HG02852 (cell line): ENCODE data around the gene ETFA.

Experiments
- ATAC-seq: cut with Tn5 transposase; IDR thresholded peaks from one replicate; pipeline ENCODE4 v1.9.1; 2021; ENCODE audit warnings: mild to moderate bottlenecking, moderate library complexity; ENCODE audit not compliant: unreplicated experiment

ETFA gene

DNA sequence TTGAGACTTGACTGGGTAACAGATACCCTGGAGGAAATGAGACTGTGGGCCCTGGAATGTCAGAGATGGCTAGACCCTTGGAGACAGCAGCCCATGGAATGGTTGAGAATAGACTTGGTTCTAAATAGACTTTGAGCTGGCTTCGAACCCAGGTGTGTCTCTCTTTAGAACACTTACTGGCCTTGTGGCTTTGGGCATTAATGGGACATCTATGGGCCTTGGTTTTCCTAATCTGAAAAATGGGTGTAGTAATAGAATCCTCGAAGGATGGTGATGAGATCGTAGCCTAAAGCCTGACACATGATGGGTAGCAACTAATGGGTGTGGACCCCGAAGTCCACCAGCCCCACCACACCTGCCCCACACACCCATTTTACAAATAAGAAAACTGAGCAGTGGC lies 132.2 kb downstream of the ETFA start:
- no peak for ATAC-seq

- ATAC-seq = no peak
Measured at GRCh38 chr15:76178296-76179000, 132.8 kb downstream of the ETFA start.

DNA sequence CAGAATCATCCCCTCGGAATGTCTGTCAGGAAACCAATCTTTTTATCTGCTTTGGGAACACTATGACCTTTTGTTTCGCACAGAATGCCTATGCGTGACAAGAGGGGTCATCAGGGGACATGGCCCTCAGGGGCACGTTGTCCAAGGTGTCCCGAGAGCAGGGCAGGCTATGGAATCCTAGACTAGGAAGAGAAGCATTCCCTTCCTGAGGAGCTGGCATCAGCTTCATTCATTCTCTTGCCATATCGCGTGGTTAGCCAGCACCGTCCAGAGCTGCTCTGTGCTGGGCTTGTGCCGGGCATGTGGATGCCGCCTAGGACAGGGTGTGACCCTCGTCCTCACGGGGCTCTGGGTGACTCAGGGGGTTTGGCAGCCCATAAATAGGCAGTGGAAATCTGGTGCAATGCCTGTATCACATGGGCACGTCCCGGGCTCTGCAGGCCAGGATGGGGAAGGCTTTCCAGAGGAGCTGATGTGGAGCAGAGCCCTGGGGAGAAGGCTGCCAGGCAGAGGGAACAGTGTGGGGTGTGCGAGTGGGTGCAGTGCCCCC lies 133.7 kb downstream of the ETFA start:
- ATAC-seq = no peak

DNA sequence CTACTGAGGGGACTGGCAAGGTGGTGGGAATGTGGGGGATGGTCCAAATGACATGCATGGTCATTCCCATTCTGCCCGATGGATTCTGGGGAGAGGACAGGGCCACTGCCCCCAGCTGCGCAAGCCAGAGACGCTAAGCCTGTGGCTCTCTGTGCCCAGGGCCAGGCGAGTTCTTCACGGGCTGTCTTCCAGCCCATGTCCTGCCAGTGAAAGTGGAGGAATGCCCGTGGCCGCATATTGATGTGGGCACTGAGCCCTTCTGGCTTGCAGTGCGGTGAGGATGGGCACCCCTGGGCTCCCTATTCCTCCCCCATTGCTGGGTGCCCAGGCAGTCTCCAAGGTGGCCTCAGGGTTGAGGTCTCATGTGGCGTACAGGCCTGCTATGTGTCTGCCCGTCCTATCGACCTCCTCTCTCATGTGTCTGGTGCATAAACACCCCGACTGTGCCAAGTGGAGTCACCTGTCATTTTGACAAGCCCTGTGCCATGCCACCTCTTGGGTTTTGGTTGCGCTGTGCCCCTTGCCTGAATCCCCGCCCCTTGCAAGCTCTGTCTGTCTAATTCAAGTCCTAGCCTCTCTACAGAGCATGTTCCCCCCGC lies 134.7 kb downstream of the ETFA start:
- ATAC-seq = no peak

DNA sequence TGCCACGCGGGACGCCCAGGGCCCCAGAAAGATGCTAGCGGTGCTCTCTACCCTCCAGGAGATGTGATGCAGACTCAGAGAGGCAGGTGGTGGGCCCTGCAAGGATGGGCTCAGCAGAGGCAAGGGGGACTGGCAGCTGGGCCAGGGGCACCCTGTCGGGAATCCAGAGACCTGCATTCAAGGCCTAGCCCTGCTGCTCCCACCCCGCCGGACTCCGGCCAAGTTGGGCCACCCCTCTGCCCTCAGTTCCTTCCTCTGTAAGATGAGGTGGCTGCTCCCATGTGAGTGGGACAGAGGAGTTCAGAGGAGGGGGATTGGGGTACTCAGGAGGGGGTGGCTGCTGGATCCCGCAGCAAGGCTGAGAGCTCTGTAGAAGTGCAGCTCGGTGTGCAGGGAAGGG lies 135.2 kb downstream of the ETFA start:
- ATAC-seq = no peak

DNA sequence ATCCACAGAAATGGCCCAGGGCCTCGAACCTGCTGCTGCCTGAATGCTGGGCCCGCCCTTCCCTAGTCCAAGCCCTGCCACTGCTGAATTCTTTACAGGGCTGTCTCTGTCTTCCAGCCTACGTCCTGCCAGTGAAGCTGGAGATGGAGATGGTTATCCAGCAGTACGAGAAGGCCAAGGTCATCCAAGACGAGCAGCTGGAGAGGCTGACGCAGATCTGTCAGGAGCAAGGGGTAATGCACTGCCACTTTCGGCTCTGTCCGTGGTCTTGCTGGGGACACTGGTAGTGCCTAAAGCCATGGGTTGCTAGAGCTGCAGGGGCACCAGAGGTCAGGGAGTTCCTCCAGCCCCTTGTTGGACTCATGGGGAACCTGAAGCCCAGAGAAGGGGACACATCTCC lies 135.8 kb downstream of the ETFA start:
- no peak for ATAC-seq

DNA sequence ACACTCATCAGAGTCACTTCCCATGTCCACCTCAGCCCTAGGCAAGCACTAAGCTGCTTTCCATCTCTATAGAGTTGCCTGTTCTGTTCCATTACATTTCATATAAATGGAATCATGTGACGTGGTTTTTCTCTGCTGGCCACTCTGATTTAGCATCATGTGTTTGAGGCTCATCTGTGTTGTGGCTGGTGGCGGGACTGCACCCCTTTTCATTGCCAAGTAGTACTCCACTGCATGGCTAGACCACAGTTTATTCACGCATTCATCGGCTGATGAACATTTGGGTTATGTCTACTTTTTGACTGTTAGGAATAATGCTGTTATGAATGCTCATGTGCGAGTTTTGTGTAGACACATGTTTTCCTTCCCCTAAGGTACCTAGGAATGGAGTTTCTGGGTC lies 136.6 kb downstream of the ETFA start:
- no peak for ATAC-seq

DNA sequence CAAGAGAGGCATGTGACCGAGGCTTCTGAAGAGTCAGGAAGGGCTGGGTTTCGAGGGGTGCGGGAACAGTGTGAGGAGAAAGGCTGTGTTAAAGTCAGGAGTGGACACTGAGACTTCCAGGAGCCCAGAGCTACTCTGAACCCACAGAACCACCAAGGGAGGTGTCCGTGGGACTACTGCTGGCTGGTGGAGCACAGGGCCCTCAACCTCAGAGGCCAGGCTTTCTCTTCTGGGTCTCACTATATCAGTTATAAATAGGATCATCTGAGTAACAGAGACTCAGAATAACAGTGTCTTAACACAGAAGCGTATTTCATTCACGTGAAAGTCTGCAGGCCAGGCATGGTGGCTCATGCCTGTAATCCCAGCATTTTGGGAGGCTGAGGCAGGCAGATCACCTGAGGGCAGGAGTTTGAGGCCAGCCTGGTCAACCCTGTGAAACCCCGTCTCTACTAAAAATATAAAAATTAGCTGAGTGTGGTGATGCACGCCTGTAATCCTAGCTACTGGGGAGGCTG lies 137.9 kb downstream of the ETFA start:
- no peak for ATAC-seq

DNA sequence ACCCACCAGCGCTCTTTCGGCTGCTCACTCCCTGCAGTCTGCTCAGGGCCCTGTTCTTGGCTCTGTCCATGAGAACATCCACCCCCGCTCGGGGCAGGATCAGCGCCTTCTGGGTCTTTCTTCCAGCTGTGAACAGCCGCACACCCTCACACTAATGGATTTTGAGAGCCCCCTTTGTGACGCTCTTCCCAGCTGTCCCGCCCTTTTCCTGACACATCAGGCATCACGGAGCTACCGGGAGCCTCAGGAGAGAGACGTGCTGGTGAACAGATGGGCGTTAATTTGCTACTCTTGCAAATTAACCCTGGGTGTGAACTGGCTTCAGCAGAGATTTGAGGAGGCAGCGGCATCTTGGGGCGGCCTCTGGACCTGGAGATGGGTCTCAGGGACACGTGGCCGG lies 138.5 kb downstream of the ETFA start:
- ATAC-seq = no peak

- no peak for ATAC-seq
Measured at GRCh38 chr15:76169911-76170800, 141.1 kb downstream of the ETFA start.

GRCh38 chr15:76169018-76169417 lies 142.3 kb downstream of the ETFA start:
- ATAC-seq = no peak

DNA sequence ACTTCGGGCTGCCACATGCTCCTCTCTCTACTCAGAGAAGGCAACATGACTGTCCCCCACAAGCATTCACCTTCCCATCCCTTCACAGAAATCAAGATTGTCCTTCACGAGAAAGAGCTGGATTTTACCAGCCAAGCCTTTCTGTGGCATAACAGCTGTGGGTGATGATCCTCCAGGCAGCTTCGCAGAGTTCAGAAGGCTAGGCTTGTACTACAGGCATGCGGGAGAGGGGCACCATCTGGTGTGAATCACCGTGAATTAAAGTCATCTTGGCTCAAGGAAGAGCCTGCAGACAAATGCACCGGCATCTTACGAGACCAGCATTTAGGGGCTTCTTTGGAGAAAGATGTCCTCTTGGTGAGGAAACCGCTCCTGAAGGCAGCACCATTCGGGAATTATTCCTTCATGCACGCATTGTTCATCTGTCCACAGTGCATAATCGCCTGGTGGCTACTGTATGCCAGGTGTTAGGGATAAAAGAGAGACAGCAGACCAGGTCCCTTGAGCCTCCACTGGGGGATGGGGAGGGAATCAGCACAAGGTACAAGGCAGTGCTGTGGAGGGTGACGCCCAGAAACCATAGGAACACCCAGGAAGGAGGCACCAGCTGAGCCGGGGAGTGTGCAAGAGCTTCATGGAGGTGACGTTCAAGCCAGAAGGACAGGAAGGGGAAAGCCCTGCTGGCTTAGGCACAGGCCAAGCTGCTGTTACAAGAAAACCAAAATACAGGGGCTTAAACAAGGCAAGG lies 142.9 kb downstream of the ETFA start:
- ATAC-seq = no peak

DNA sequence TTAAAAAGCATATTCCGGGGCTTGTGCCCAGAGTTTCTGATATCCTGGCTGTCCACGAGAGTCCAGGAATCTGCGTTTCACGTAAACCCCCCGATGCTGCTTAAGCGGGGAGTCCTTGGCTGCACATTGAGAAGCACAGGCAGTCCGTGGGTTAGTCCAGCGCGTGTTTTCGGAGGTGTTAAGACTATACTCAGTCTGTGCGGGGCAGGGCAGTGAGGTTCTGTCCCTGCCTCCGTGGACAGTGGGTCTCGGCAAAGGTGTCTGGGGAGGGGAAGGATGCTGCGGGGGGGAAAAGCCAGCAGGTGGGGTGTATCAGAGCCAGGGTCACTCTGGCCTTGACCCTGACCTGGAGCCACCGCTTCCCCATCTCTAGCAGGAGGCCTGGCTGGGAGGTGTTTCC lies 145.3 kb downstream of the ETFA start:
- ATAC-seq = no peak
